Left lobe of liver (tissue), 2 donors: Measurements from ENCODE around the gene CPNE8. TPM values are rescaled to one million over a fixed set of nuclear protein-coding genes. Genes with fewer than 3 reads are reported as not detected.

Experiments used
- ATAC-seq: fragments of 200-7000 bp; cut with Tn5 transposase; one replicate; pipeline ENCODE4 v1.9.1; 2020; ENCODE audit warnings: mild to moderate bottlenecking, moderate library complexity
- DNase-seq: peaks from one replicate; pipeline ENCODE4 v3.0.0-alpha.2; 2020; ENCODE audit warnings: low spot score
- total RNA-seq: library from RNA; stranded (reverse); gene quantifications from one replicate; pipeline ENCODE4 v1.2.1, GENCODE V29; 2021
- donor health status: DM: no; HTN: no; CAD: no; lungs with moderate emphysema.
- donor health status: DM: no; HTN: yes; CAD: no.

The CPNE8 gene
- total RNA-seq, result 9.2 TPM

GRCh38 chr12:38905480-38906351 is at the start of gene CPNE8:
Gene CPNE8, minus strand, starts transcription at chr12:38905591. Its CDS starts 57 bp downstream, at chr12:38905534.
- peak; percentile 90 for DNase-seq
- ATAC-seq, result peak; percentile 80

GRCh38 chr12:38954238-38954873 is 49.0 kb upstream of the CPNE8 start:
- DNase-seq (no peak), ATAC-seq (no peak)

GRCh38 chr12:38949363-38949762 is 44.0 kb upstream of the CPNE8 start:
- ATAC-seq, result no peak
- no peak for DNase-seq

- DNase-seq, result no peak
- no peak for ATAC-seq
Observed at GRCh38 chr12:38934686-38935085, 29.3 kb upstream of the CPNE8 start.

- no peak for ATAC-seq
- no peak for DNase-seq
Observed at GRCh38 chr12:38934078-38934584, 28.7 kb upstream of the CPNE8 start.

- ATAC-seq, result no peak
- DNase-seq, result no peak
Observed at GRCh38 chr12:38932320-38932719, 26.9 kb upstream of the CPNE8 start.

- no peak for ATAC-seq
- no peak for DNase-seq
Observed at GRCh38 chr12:38931461-38931860, 26.1 kb upstream of the CPNE8 start.

GRCh38 chr12:38930990-38931389 is 25.6 kb upstream of the CPNE8 start:
- DNase-seq, result no peak
- no peak for ATAC-seq

- ATAC-seq, result no peak
- DNase-seq, result no peak
Observed at GRCh38 chr12:38926501-38926900, 21.1 kb upstream of the CPNE8 start.

- peak; percentile 94 for ATAC-seq
Observed at GRCh38 chr12:38921025-38921677, 15.8 kb upstream of the CPNE8 start.

GRCh38 chr12:38919191-38919590 is 13.8 kb upstream of the CPNE8 start:
- ATAC-seq (no peak), DNase-seq (no peak)

More at GRCh38 chr12:38921025-38921677, 15.8 kb upstream of the CPNE8 start:
- DNase-seq, result peak; percentile 51

- ATAC-seq, result no peak
- no peak for DNase-seq
Observed at GRCh38 chr12:38915429-38916182, 10.2 kb upstream of the CPNE8 start.

GRCh38 chr12:38912116-38912515 is 6.7 kb upstream of the CPNE8 start:
- DNase-seq (no peak), ATAC-seq (no peak)

- DNase-seq (no peak), ATAC-seq (peak; percentile 64)
Observed at GRCh38 chr12:38911611-38912010, 6.2 kb upstream of the CPNE8 start.

- ATAC-seq, result no peak
- DNase-seq, result no peak
Observed at GRCh38 chr12:38907201-38907923, 2.0 kb upstream of the CPNE8 start.

- ATAC-seq (peak; percentile 79), DNase-seq (peak; percentile 91)
Observed at GRCh38 chr12:38906482-38907200, 1.2 kb upstream of the CPNE8 start.

- ATAC-seq (peak; percentile 77), DNase-seq (peak; percentile 93)
Observed at GRCh38 chr12:38904537-38905479, 583 bp downstream of the CPNE8 start.

- ATAC-seq (no peak), DNase-seq (no peak)
Observed at GRCh38 chr12:38903596-38903995, 1.8 kb downstream of the CPNE8 start.
